HepG2 (cell line): ENCODE results near the gene EML2. TPM values are rescaled to one million over a fixed set of nuclear protein-coding genes. Genes with fewer than 3 reads are reported as not detected.

Experiments used
- CREB3 ChIP-seq: sonication (generic); formaldehyde crosslinking; IDR thresholded peaks from 2 replicates; pipeline ENCODE4 v1.5.0; 2020; ENCODE audit warnings: missing genetic modification reagents
- FOXP4 ChIP-seq: sonication (generic); formaldehyde crosslinking; IDR thresholded peaks from 2 replicates; pipeline ENCODE4 v1.4.0; 2020; ENCODE audit warnings: missing genetic modification reagents
- HDAC2 ChIP-seq: sonication (generic); formaldehyde crosslinking; IDR thresholded peaks from 2 replicates; pipeline ENCODE4 v1.4.0; 2020; ENCODE audit warnings: missing genetic modification reagents
- HIVEP1 ChIP-seq: sonication (generic); formaldehyde crosslinking; IDR thresholded peaks from 2 replicates; pipeline ENCODE4 v1.4.0; 2020; ENCODE audit warnings: mild to moderate bottlenecking, missing genetic modification reagents
- HMG20A ChIP-seq: IDR thresholded peaks from 2 replicates; pipeline ENCODE4 v1.6.1; 2016; ENCODE audit warnings: borderline replicate concordance
- KDM3A ChIP-seq: IDR thresholded peaks from 2 replicates; pipeline ENCODE4 v1.6.1; 2018; ENCODE audit warnings: low read depth, missing compliant biosample characterization
- NCOA5 ChIP-seq: sonication (generic); formaldehyde crosslinking; IDR thresholded peaks from 2 replicates; pipeline ENCODE4 v1.4.0; 2020; ENCODE audit warnings: missing genetic modification reagents
- SOX5 ChIP-seq: IDR thresholded peaks from 2 replicates; pipeline ENCODE4 v1.6.1; 2016; ENCODE audit warnings: borderline replicate concordance
- TARDBP ChIP-seq: sonication (generic); formaldehyde crosslinking; IDR thresholded peaks from 2 replicates; pipeline ENCODE4 v1.8.0; 2022; ENCODE audit warnings: mild to moderate bottlenecking, missing genetic modification reagents
- TRAFD1 ChIP-seq: sonication (generic); formaldehyde crosslinking; IDR thresholded peaks from 2 replicates; pipeline ENCODE4 v1.5.1; 2020; ENCODE audit warnings: missing genetic modification reagents, mild to moderate bottlenecking, borderline replicate concordance
- ZFP41 ChIP-seq: sonication (generic); formaldehyde crosslinking; IDR thresholded peaks from 2 replicates; pipeline ENCODE4 v1.4.0; 2020; ENCODE audit warnings: mild to moderate bottlenecking, missing genetic modification reagents, borderline replicate concordance
- ZNF3 ChIP-seq: IDR thresholded peaks from 2 replicates; pipeline ENCODE4 v1.7.0; 2017; ENCODE audit warnings: inconsistent platforms
- ZNF44 ChIP-seq: sonication (generic); formaldehyde crosslinking; IDR thresholded peaks from 2 replicates; pipeline ENCODE4 v1.5.1; 2020; ENCODE audit warnings: mild to moderate bottlenecking, missing genetic modification reagents
- ZNF441 ChIP-seq: sonication (generic); formaldehyde crosslinking; IDR thresholded peaks from 2 replicates; pipeline ENCODE4 v1.7.0; 2021; ENCODE audit warnings: missing genetic modification reagents, borderline replicate concordance
- ZNF800 ChIP-seq: sonication (generic); formaldehyde crosslinking; IDR thresholded peaks from 2 replicates; pipeline ENCODE4 v1.4.0; 2020; ENCODE audit warnings: missing genetic modification reagents
- polyA plus RNA-seq, 8 experiments: library from polyadenylated mRNA; depleted of rRNA in 3 of 8; stranded (reverse) in 7 of 8; unstranded in 1 of 8; fragments of >200 nt; fragmentation: Illumina TruSeq in 4 of 8; extraction: Trizol in 4 of 8; gene quantifications; 2 replicates each; pipeline versions ENCODE4 v1.2.1 to v1.2.3, GENCODE V29; 2011 to 2016; ENCODE audit warnings: low read depth in 4 of 8, missing spikeins in 1 of 8, mixed read lengths in 1 of 8; ENCODE audit not compliant: insufficient read depth in 1 of 8
- total RNA-seq, 5 experiments: library from RNA; depleted of rRNA; stranded (reverse); fragments of >200 nt; fragmentation: Illumina TruSeq; extraction: Trizol; gene quantifications; 2 replicates each; pipeline ENCODE4 v1.2.3, GENCODE V29; 2016; ENCODE audit warnings: low read depth in 1 of 5
- TF ChIP-seq, protein P1 (sequence below): IDR thresholded peaks from 2 replicates; pipeline ENCODE4 v1.6.1; 2018; ENCODE audit warnings: missing genetic modification reagents
- TF ChIP-seq, protein P2 (sequence below): sonication (generic); formaldehyde crosslinking; IDR thresholded peaks from 2 replicates; pipeline ENCODE4 v1.5.1; 2020; ENCODE audit warnings: missing genetic modification reagents, mild to moderate bottlenecking, borderline replicate concordance
- TF ChIP-seq, protein P3 (sequence below): sonication (generic); formaldehyde crosslinking; IDR thresholded peaks from 2 replicates; pipeline ENCODE4 v1.4.0; 2020; ENCODE audit warnings: missing genetic modification reagents

Gene EML2
- total and polyA plus RNA-seq, 2 of the 13 experiments (the other 11 are each of a cell fraction or from before 2014, with no cell fraction given): 7.3 to 12.9 TPM

DNA sequence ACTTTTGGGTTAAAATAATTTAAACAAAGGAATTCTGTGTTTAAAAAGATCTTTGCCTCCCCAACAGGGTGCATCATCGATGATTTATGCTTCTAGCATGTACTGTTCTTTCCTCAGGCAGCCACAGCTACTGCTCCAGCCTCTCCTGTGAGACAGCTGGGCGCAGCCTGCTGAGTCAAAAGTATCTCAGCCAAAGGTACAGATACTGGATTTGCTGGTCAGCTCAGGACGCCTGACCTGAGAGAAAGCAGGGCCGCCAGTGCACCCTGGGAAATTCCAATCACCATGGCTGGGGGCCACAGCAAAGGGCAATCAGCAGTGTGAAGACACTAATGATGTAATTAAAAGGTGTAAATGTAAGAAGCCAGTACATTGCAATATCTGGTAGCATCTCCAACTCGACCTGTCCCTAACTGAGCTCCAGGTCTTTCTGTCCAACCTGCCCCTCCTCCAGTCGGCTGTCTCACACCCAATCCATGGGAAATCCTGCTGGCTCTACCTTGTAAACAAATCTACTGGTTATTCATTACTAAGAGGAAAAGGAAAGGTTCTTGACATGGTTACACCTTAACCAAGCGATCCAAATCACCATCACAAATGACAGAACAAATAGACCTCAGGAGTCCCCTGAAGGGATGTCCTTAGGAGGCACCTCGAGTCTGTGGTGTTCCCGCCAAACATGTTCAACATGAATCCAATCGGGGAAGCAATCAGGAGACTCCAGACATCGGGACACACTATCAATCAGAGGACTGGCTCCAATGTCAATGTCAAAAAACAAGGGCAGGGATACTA is 61.9 kb downstream of the EML2 start (continued):
- TF ChIP-seq CREB3 (CRISPR knock-in tag) (no peak), HIVEP1 (peak; percentile 91), ZFP41 (CRISPR knock-in tag) (no peak), HDAC2 (CRISPR knock-in tag) (peak; percentile 58), KDM3A (no peak), ZNF44 (CRISPR knock-in tag) (peak; percentile 77; the same call in 1 of the 2 replicates), SOX5 (CRISPR knock-in tag) (peak; percentile 31; the same call in 1 of the 2 replicates), NCOA5 (CRISPR knock-in tag) (no peak), TRAFD1 (CRISPR knock-in tag) (no peak), HMG20A (CRISPR knock-in tag) (peak; percentile 19; the same call in 1 of the 2 replicates), FOXP4 (CRISPR knock-in tag) (peak; percentile 67), TARDBP (peak; percentile 16; the same call in 1 of the 2 replicates), ZNF3 (CRISPR knock-in tag) (no peak), ZNF441 (CRISPR knock-in tag) (0 out of 2 replicates have a peak, but pooled peaks have one; percentile 43), ZNF800 (CRISPR knock-in tag) (no peak)
- TF ChIP-seq, protein P1, sequence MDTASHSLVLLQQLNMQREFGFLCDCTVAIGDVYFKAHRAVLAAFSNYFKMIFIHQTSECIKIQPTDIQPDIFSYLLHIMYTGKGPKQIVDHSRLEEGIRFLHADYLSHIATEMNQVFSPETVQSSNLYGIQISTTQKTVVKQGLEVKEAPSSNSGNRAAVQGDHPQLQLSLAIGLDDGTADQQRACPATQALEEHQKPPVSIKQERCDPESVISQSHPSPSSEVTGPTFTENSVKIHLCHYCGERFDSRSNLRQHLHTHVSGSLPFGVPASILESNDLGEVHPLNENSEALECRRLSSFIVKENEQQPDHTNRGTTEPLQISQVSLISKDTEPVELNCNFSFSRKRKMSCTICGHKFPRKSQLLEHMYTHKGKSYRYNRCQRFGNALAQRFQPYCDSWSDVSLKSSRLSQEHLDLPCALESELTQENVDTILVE: no peak
- TF ChIP-seq, protein P2, sequence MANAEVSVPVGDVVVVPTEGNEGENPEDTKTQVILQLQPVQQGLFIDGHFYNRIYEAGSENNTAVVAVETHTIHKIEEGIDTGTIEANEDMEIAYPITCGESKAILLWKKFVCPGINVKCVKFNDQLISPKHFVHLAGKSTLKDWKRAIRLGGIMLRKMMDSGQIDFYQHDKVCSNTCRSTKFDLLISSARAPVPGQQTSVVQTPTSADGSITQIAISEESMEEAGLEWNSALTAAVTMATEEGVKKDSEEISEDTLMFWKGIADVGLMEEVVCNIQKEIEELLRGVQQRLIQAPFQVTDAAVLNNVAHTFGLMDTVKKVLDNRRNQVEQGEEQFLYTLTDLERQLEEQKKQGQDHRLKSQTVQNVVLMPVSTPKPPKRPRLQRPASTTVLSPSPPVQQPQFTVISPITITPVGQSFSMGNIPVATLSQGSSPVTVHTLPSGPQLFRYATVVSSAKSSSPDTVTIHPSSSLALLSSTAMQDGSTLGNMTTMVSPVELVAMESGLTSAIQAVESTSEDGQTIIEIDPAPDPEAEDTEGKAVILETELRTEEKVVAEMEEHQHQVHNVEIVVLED (CRISPR knock-in tag): peak; percentile 66; the same call in 1 of the 2 replicates
- TF ChIP-seq, protein P3, sequence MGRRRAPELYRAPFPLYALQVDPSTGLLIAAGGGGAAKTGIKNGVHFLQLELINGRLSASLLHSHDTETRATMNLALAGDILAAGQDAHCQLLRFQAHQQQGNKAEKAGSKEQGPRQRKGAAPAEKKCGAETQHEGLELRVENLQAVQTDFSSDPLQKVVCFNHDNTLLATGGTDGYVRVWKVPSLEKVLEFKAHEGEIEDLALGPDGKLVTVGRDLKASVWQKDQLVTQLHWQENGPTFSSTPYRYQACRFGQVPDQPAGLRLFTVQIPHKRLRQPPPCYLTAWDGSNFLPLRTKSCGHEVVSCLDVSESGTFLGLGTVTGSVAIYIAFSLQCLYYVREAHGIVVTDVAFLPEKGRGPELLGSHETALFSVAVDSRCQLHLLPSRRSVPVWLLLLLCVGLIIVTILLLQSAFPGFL: no peak
